Activated gamma-delta T cell (primary cell): ENCODE results near the gene S100PBP.

Source experiments
- DNase-seq: peaks from one replicate; lab custom pipeline; 2025; lab: John Stamatoyannopoulos, UW
- total RNA-seq, 2 donors: gene quantifications; one replicate each; lab custom pipeline; 2026; lab: John Stamatoyannopoulos, UW

Gene S100PBP
- total RNA-seq = 123 to 135 reads per million in 2 donors

- DNase-seq = peak; percentile 98
These were observed at the start of gene S100PBP, which contains the start of gene YARS1 for GRCh38 chr1:32817159-32817814. S100PBP (plus strand) TSS chr1:32817653; CDS start chr1:32826100, 8,447 bp downstream. YARS1 (minus strand) TSS chr1:32817358; CDS start chr1:32817244, 114 bp downstream.

GRCh38 chr1:32768110-32768850 is 49.2 kb upstream of the S100PBP start:
- no peak for DNase-seq

DNA sequence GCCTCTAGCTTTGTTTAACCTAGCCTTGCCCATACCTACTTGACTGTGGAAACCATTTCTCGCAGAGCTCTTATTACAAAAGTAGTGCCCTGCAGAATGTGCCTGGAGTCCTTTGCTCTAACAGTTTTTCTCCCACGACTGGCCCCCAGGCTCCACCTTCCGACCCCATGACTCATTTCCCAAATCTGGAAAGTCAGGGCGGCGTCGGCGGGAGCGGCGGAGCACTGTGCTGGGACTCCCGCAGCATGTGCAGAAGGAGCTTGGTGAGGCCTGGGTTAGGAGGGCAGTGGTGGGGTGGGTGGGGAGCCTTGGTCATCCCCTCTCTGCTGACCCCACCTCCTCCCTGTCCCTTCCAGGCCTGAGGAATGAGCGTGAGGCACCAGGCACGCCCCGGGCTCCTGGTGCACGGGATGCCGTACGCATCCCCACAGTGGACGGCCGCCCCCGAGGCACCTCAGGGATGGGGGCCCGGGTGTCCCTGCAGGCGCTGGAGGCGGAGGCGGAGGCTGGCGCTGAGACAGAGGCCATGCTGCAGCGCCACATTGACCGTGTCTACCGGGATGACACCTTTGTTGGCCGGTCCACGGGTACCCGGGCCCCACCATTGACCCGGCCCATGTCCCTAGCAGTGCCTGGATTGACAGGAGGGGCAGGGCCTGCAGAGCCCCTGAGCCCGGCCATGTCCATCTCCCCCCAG is 47.8 kb upstream of the S100PBP start:
- DNase-seq = no peak

DNA sequence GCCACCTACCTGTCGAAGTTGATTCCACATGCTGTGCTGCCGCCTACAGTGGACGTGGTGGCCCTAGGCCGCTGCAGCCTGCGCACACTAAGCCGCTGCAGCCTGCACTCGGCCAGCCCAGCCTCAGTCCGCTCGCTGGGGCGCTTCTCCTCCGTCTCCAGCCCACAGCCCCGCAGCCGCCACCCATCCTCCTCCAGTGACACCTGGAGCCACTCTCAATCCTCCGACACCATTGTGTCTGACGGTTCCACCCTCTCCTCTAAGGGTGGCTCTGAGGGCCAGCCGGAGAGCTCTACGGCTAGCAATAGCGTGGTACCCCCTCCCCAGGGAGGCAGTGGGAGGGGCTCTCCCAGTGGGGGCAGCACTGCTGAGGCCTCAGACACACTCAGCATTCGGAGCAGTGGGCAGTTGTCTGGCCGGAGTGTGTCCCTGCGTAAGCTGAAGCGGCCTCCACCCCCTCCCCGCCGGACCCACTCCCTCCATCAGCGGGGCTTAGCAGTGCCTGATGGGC is 47.2 kb upstream of the S100PBP start:
- DNase-seq = no peak

- no peak for DNase-seq
These were observed 46.5 kb upstream of the S100PBP start for GRCh38 chr1:32770741-32771548.

GRCh38 chr1:32771561-32772280 is 45.7 kb upstream of the S100PBP start:
- DNase-seq = no peak

GRCh38 chr1:32772281-32773017 is 45.0 kb upstream of the S100PBP start:
- DNase-seq = no peak

DNA sequence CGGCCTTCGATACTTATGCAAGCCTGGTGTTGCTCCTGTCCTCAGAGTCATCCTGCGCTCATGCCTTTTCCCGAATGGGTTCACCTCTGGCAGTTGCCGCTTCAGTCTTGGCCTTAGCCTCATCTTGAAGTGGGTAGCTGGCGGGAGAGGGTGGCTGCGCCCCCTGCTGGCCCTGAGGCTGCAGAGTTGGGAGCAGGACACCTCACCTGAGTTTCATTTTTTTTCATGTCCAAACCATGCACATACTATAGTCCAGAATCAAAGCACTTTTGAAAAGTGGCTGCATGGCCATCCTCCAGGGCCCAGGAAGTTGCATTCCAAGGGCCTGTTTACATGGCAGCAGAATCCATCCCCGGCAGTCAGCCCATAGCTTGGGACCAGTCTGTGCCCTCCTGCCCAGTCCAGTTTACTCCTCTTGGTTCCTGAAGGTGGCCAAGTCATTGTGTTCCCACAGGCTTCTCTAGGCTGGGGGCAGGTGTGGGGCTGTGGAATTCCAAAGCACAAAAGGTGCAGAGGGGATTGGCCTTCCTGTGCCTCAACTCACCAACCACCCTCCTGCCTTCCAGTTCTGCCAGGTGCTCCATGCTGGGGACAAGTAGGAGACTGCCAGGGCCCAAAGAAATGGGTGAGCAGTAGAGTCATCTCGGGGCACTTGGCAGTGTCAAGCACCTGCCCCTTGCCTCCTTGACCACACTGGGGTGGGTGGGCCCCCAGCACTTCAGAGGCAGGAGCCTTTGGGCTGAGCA is 44.3 kb upstream of the S100PBP start:
- DNase-seq = peak; percentile 51

DNA sequence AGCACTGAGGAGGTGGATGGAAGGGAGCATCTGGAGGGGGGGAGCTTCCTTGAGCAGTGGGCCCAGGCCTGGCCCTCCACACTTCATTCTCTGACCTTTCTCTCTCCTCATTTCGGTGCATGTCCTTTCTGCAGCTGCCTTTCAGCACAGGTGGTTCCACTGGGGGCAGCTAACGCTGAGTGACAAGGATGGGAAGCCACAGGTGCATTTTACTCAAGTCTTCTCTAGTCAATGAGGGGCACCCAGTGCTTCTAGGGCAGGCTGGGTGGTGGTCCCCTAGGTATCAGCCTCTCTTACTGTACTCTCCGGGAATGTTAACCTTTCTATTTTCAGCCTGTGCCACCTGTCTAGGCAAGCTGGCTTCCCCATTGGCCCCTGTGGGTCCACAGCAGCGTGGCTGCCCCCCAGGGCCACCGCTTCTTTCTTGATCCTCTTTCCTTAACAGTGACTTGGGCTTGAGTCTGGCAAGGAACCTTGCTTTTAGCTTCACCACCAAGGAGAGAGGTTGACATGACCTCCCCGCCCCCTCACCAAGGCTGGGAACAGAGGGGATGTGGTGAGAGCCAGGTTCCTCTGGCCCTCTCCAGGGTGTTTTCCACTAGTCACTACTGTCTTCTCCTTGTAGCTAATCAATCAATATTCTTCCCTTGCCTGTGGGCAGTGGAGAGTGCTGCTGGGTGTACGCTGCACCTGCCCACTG is 43.5 kb upstream of the S100PBP start:
- no peak for DNase-seq

GRCh38 chr1:32774464-32774808 is 43.0 kb upstream of the S100PBP start:
- DNase-seq = no peak

- DNase-seq = no peak
These were observed 42.4 kb upstream of the S100PBP start for GRCh38 chr1:32774950-32775634.

GRCh38 chr1:32775640-32776337 is 41.7 kb upstream of the S100PBP start:
- no peak for DNase-seq

GRCh38 chr1:32779242-32779641 is 38.2 kb upstream of the S100PBP start:
- DNase-seq = no peak

- DNase-seq = no peak
These were observed 37.4 kb upstream of the S100PBP start for GRCh38 chr1:32780005-32780404.

DNA sequence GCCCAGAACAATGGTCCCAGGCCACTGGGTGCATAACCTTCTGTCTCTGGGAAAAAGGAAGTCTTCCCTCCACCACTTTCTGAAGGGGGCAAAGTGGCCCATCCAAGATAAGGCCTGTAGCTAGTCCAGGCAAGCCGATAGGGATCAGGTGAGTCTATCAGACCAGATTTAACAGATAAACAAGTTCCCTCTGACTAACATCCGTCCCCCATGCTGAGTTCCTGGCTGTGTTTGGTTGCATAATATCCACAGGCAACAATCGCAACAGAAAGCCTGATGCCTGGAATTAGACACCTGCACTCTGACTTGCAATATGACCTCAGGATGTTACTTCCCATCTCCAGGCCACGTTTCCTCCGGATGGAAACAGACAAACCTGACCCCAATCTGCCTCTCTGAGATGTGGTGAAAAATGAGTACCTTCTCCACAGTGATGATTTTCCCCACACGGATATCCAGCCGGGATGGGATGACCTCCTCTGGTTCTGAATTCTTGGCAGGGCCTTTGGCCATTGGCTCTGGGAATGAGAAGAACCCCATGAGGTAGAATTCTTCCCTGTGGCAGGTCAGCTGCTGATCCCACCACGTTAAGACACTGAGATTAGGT is 36.7 kb upstream of the S100PBP start:
- no peak for DNase-seq

DNA sequence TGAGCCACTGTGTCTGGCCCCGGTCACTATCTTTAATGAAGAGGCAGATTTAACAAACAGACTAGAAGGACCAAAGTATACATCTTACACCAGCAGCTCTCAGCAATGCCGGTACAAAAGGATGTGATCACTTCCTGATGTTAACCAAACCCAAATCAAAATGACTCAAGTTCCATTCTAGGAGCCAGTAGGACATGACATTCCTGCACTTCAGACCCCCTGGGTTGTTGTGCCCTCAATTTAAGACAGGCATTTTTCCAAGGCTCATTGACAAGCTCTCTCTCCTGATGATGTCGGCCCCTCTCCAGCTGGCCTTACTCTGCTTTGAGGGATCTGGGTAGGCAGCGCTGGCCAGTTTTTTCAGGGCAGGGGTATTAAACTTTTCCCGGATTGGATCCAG is 35.4 kb upstream of the S100PBP start:
- no peak for DNase-seq

GRCh38 chr1:32783851-32784250 is 33.6 kb upstream of the S100PBP start:
- no peak for DNase-seq
